NCI-H82 (cell line): Measurements from ENCODE around the gene HOGA1.

ENCODE experiments used
- DNase-seq: peaks from one replicate; lab custom pipeline; 2025; lab: John Stamatoyannopoulos, UW

Gene HOGA1

GRCh38 chr10:97580421-97581367 lies 3.5 kb upstream of the HOGA1 start:
- no peak for DNase-seq

- no peak for DNase-seq
These were observed 2.0 kb upstream of the HOGA1 start for GRCh38 chr10:97582169-97582568.

- no peak for DNase-seq
These were observed 713 bp upstream of the HOGA1 start for GRCh38 chr10:97583476-97583875.

- DNase-seq, result no peak
These were observed 729 bp downstream of the HOGA1 start for GRCh38 chr10:97584798-97585438.

GRCh38 chr10:97585439-97585811 lies 1.2 kb downstream of the HOGA1 start:
- DNase-seq, result no peak

GRCh38 chr10:97587183-97587582 lies 3.0 kb downstream of the HOGA1 start:
- DNase-seq, result no peak

GRCh38 chr10:97589479-97589878 lies 5.3 kb downstream of the HOGA1 start, which contains the start of gene C10orf62:
TSS of gene C10orf62 (plus strand) at chr10:97589721. CDS start at chr10:97589898, 177 bp downstream.
- no peak for DNase-seq

GRCh38 chr10:97590082-97590747 lies 6.0 kb downstream of the HOGA1 start:
- DNase-seq, result no peak

GRCh38 chr10:97590748-97591495 lies 6.7 kb downstream of the HOGA1 start:
- DNase-seq, result peak; percentile 64

GRCh38 chr10:97593421-97593820 lies 9.2 kb downstream of the HOGA1 start:
- no peak for DNase-seq

- DNase-seq, result no peak
These were observed 12.2 kb downstream of the HOGA1 start for GRCh38 chr10:97596101-97597082.

GRCh38 chr10:97597778-97598177 lies 13.6 kb downstream of the HOGA1 start:
- DNase-seq, result no peak

- DNase-seq, result no peak
These were observed 14.4 kb downstream of the HOGA1 start for GRCh38 chr10:97598407-97599271.

GRCh38 chr10:97599272-97599619 lies 15.1 kb downstream of the HOGA1 start:
- DNase-seq, result no peak

- DNase-seq, result no peak
These were observed 16.4 kb downstream of the HOGA1 start for GRCh38 chr10:97600616-97601015.

- no peak for DNase-seq
These were observed 17.4 kb downstream of the HOGA1 start for GRCh38 chr10:97601268-97602215.

GRCh38 chr10:97607095-97607636 lies 23.0 kb downstream of the HOGA1 start:
- DNase-seq, result no peak

GRCh38 chr10:97608991-97609561 lies 24.9 kb downstream of the HOGA1 start:
- DNase-seq, result no peak
